ENCODE measurements around the gene ASPRV1.
"Not testable (repeated sequence)": the region's sequence is repeated elsewhere in the genome, so short reads cannot be mapped to it uniquely, and the experiment has no call there.

Gene ASPRV1

DNA sequence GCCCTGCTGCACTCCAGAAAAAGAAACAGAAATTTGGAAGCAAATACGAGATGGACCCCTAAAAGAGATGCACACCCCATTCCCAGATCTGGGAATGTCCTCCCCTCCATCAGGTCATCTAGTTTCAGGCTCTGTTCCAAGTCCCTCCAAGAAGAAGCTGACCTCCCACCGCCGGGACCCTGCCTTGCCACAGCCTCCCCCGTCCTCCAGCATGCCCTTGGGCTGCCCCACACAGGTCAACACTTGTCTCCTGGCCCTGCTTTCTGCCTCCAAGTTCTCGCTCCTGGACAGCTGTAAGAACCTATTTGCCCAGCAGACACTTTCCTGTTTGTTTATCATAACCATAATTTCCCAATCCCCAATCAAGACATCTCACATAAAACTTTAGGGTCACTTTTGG lies 2.0 kb downstream of the ASPRV1 start:
- DNase-seq: no peak

GRCh38 chr2:69958480-69958879 lies 3.0 kb downstream of the ASPRV1 start:
- DNase-seq: no peak

DNA sequence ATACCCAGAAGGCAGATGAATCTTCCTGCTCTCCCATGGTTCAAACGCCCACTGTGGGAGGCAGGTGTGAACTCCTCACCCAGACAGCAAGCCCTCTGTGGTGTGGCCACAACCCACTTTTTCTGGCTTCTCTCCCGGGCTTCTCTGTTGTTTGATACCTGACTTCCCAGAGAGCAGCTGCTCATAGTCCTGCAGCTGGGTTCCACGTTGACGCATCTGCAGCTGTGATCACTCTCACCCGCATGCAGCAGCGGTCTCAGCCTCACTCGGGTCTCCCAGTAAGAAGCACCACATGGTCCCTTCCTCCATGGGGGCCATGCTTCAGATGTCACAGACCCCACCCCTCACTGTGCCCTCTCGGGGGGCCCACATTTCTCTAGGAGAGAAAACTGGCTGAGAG lies 3.5 kb downstream of the ASPRV1 start:
- no peak for DNase-seq

- DNase-seq: peak; percentile 41 to 61 (median 52)
Measured at GRCh38 chr2:69956475-69956979, 4.9 kb downstream of the ASPRV1 start.

DNA sequence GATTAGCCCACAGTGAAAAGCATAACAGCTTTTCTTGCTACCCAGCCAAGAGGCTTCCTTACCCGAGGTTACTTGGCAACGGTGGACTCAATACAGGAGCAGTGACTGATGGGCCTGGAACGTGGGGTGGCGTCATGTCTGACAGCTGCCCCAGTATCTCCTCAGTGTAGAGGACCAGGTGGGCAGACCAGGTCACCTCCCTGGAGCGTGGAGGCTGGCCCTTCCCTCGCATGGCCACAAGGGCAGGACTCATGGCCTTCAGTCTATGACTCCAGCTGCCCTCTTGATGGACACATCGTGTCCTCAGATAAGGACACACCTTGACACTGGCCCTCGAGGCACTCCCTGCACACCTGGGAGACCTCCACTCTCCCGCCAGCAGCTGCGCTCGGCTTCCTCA lies 6.4 kb downstream of the ASPRV1 start:
- no peak for DNase-seq

GRCh38 chr2:69954084-69954483 lies 7.3 kb downstream of the ASPRV1 start:
- no peak for DNase-seq

- DNase-seq: peak; percentile 47 to 64 (median 55)
Measured at GRCh38 chr2:69952336-69953115, 8.9 kb downstream of the ASPRV1 start.

DNA sequence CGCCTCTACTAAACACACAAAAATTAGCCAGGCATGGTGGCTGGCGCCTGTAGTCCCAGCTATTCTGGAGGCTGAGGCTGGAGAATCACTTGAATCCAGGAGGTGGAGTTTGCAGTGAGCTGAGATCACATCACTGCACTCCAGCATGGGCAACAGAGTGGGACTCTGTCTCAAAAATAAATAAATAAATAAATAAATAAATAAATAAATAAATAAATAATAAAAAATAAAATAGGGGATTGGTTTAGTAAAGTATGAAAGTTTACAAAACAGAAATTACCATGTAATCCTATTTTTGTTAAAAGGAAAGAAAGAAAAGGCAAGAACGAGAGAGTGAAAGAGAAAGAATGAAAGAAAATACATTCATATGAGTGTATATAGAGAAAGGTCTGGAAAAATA lies 10.8 kb downstream of the ASPRV1 start:
- not testable (repeated sequence) for DNase-seq

GRCh38 chr2:69950241-69950640 lies 11.2 kb downstream of the ASPRV1 start:
- DNase-seq: no peak

DNA sequence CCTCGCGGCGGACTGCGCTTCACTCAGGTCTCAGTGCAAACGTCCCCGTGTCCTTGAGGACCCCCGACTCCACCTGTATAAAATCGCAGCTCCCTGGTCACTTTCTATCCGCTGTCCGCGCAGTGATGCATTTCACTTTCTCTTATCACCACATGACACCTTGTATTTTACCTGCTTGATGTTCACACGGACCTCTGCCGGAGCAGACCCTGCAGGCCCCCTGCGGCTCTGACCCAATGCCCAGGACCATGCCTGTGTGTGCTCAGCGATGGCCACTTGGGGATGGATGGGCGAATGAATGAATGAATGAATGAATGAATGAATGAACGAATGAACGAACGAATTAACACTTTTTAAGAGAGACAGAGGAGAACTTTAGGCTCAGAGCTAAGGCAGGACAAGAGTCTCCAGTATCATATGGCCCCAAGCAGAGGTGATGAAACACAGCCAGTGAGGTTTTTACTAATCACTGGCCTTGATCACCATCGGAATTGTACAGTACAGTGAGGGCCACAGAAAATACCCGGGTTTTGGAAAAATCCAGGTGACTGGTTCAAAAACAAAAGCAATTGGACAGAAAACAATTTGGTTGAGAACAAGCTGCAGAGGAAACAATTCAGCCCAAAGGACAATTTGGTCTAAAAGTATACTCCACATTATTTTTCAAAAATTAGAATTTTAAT lies 12.3 kb downstream of the ASPRV1 start:
- DNase-seq: no peak

DNA sequence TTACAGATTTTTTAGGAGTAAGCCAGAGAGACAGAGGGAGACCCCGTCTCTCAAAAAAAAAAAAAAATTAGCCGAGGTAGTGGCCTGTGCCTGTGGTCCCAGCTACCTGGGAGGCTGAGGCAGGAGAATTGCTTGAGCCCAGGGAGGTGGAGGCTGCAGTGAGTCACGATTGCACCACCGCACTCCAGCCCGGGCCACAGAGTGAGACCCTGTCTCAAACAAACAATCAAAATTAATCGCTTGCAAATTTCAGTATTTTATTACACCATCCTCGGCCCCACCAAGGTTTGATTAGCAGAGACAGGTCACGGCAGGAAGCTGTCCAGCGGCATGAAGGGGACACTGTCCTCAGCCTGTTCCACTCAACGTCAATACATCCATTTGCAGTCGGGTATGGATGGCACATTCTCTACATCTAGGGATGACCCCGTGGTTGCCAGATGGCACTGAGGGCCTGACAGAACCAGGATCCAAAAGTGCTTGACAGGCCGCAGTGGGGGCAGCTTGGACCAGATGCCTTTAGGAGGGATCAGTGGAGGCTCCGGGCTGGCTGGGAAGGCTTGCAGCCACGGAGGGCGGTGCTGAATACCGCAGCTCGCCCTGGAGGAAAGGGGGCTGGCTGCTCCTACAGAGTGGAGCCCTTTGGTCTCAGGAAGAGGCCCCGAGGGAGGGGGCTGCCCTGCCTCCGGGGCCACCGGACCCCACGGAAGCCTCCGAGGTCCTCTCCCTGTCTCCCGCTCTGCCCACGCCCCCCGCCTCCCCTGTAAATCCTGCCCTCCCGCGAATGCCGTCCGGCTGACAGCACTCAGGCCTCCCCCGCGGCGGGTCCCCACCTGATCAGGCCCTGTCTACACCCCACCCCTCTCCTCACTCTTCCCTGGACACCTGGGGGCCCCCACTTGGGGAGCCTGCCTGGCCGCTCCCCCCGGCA lies 13.1 kb downstream of the ASPRV1 start:
- DNase-seq: no peak

GRCh38 chr2:69947325-69947931 lies 14.0 kb downstream of the ASPRV1 start:
- DNase-seq: peak; percentile 62 to 87 (median 81)

DNA sequence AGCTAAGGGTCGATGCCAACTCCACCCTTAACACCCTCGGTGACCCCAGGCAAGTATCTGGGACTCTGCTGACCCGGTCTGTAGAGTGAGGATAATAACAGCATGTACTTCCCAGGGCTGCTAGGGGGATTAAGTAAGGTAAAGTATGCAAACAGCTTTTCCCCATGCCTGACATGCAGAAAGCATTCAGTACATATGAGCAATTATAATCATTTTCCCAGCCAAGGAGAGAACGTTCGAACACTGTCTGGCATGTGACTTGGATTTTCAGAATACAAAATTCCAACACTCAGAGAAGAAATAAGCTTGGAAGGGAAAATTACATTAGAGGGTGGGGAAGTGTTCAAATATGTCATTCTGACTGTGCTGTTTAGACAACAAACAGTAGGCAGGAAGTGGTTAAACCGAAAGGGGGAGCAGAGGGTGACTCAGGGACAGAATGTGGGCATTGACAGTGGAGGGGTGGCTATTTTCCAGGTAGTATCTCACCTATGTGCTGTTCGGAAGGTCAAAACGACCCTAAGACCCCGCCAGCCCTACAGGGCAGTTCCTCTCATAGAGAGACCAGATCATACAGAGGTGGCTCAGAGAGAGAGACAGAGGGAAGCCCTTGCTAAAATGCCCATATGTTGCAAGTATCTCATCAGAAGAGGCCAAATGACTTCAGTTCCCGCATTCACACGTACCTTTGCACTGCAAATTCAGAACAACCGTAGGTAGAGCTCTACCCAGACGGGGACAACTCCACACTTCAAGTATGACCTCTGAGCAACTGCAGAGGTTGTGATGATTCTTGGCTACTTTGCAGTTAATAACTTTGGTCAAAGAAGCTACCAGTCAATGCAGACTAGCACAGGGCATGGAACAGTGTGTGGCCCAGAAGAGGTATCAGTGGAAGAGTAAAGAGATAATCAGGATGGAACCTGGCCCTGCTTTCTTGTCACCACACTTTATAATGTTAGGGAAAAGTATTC lies 14.8 kb downstream of the ASPRV1 start:
- peak; percentile 77 to 93 (median 87) for DNase-seq

DNA sequence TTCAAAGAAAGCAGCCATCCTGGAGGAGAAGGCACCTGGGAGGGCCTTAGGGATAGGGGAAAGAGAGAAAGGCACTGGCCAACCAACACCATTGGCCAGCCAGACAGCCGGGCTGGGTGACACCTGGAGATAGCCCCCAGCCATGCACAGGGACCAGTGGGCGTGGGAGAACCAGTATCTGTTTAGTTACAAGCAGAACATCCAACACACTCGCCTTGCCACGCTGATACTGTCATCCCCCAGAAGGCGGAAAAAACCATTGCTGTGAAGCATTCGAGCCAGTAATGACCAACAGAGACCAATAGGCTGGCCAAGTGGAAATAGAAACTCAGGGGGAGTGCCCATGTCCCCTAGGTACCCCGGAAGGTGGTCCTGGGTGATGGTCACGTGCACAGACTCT lies 15.5 kb downstream of the ASPRV1 start:
- DNase-seq: peak; percentile 49 to 75 (median 54)

- DNase-seq: peak; percentile 89 to 90 (median 89)
Measured at GRCh38 chr2:69945441-69945840, 16.0 kb downstream of the ASPRV1 start.

GRCh38 chr2:69944756-69945155 lies 16.7 kb downstream of the ASPRV1 start:
- peak; percentile 34 to 60 (median 42) for DNase-seq

DNA sequence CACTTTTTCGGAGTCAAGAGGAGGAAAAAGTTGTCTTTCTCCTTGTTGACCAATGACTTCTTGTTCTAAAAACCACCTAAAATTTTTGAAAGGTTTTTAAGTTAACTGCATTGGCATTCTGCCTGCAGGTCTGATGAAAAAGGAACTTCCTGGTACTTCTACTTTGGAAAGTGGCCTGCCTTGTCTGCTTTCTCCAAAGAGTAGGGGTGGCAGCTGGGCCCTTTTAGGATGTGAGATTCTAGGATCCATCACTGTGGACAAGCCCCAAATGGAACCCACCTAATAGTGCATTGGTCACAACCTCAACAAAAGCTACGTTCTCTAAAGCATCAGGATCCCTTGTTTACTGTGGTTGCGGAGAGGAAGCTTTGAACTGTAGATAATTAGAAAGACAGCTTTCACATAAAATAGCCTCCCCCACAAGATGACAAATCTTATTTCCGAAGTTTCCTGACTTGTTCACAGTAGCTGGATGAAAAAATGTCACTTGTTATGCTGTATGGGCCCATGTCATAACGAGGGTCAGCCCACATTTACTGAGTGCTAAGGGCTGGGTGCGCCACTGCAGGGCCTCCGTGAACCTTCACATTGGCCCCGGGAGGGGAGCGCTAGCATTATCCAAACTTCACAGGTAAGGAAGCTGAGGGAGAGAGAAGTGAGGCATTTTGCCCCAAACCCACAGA lies 17.4 kb downstream of the ASPRV1 start:
- DNase-seq: peak; percentile 36 to 61 (median 55)

DNA sequence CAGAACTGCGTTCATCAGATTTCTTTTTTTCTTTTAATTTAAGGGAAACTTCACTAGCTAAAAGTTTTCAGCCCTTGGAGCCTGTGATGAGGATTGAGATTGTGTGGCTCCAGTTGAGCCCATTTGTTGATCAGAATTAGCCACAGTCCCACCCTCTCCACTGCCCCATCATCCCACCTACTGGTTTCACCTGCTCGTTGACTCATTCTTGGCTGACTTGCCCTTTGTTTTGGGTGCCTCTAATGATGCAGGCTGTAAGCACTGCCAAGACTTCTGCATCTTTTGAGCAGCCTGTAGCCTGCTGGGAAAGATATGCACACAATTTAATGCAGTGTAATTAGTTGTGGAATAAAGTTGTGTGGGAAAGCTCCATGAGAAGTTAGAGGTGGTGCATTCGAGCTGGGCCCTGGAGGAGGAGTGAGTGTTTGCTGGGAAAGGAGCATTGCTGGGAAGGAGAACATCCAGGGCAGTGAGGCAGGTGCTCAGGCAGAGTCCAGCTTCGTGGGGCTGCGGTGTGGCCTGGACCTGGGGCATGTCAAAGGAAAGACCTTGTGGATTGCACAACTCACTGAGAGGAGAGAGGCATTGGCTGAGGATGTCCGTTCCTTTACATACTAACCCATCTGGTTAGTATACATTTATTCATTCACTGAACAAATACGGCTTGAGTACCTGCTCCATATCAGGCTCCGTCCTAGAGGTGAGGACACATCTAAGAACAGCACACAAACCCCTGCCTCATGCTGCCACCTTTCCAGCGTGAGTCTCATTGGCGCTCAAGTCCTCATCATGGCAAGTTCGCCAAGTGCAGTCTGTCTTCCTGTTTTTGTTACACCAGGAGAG lies 18.2 kb downstream of the ASPRV1 start:
- DNase-seq: no peak

- no peak for DNase-seq
Measured at GRCh38 chr2:69940691-69941090, 20.7 kb downstream of the ASPRV1 start.

GRCh38 chr2:69939722-69940121 lies 21.7 kb downstream of the ASPRV1 start:
- DNase-seq: no peak

Measured in suppressor macrophage treated with lipopolysaccharide for 1 hour (primary cell).